Neural progenitor cell (in vitro differentiated cells): ENCODE results near the gene SLC35F3. TPM values are rescaled to one million over a fixed set of nuclear protein-coding genes. Genes with fewer than 3 reads are reported as not detected.

Experiments
- DNase-seq: peaks from one replicate; pipeline ENCODE4 v3.0.0-alpha.2; 2016; ENCODE audit warnings: low spot score
- H2AFZ ChIP-seq: fragments of 200-600 bp; sonication (generic); replicated peaks from 2 replicates; pipeline ENCODE4 v1.6.1; 2016; ENCODE audit warnings: antibody characterized with exemption
- H3F3A ChIP-seq: fragments of 200-600 bp; sonication (generic); 2 replicates; pipeline ENCODE4 v1.6.1; 2016; ENCODE audit warnings: antibody characterized with exemption, low read depth
- H3K27ac ChIP-seq: fragments of 200-600 bp; sonication (generic); 2 replicates; pipeline ENCODE4 v1.5.1; 2016; ENCODE audit warnings: mild to moderate bottlenecking
- H3K27me3 ChIP-seq: fragments of 200-600 bp; sonication (generic); 2 replicates; pipeline ENCODE4 v1.6.1; 2016; ENCODE audit warnings: mild to moderate bottlenecking, moderate library complexity
- H3K36me3 ChIP-seq: fragments of 200-600 bp; sonication (generic); 2 replicates; pipeline ENCODE4 v1.5.1; 2016
- H3K4me1 ChIP-seq: fragments of 200-600 bp; sonication (generic); 2 replicates; pipeline ENCODE4 v1.6.1; 2016; ENCODE audit warnings: mixed run types
- H3K4me2 ChIP-seq: fragments of 200-600 bp; sonication (generic); 2 replicates; pipeline ENCODE4 v1.6.1; 2016
- H3K4me3 ChIP-seq: fragments of 200-600 bp; sonication (generic); 2 replicates; pipeline ENCODE4 v1.5.1; 2016
- H3K79me2 ChIP-seq: fragments of 200-600 bp; sonication (generic); 2 replicates; pipeline ENCODE4 v1.6.1; 2016; ENCODE audit warnings: low read depth
- H3K9ac ChIP-seq: fragments of 200-600 bp; sonication (generic); 2 replicates; pipeline ENCODE4 v1.6.1; 2016
- H3K9me3 ChIP-seq: fragments of 200-600 bp; sonication (generic); 2 replicates; pipeline ENCODE4 v1.5.1; 2016; ENCODE audit warnings: low read depth
- H4K20me1 ChIP-seq: fragments of 200-600 bp; sonication (generic); 2 replicates; pipeline ENCODE4 v1.6.1; 2016; ENCODE audit warnings: low read depth
- H3K27ac Mint-ChIP-seq: 3 replicates; pipeline ENCODE4 v1.8.0; 2021; ENCODE audit warnings: mixed read lengths
- H3K27me3 Mint-ChIP-seq: 2 replicates; pipeline ENCODE4 v1.8.0; 2022; ENCODE audit warnings: low read depth, mild to moderate bottlenecking, inconsistent platforms, moderate library complexity, mixed read lengths; ENCODE audit not compliant: insufficient read depth
- H3K36me3 Mint-ChIP-seq: 3 replicates; pipeline ENCODE4 v1.8.0; 2021; ENCODE audit warnings: mixed read lengths
- H3K4me1 Mint-ChIP-seq: 3 replicates; pipeline ENCODE4 v1.8.0; 2021; ENCODE audit warnings: mixed read lengths
- H3K4me3 Mint-ChIP-seq: 3 replicates; pipeline ENCODE4 v1.8.0; 2021; ENCODE audit warnings: mild to moderate bottlenecking, moderate library complexity, mixed read lengths
- H3K9me3 Mint-ChIP-seq: 3 replicates; pipeline ENCODE4 v1.8.0; 2020; ENCODE audit warnings: mixed read lengths
- CTCF ChIP-seq: fragments of 200-600 bp; sonication (generic); IDR thresholded peaks from 2 replicates; pipeline ENCODE4 v1.5.1; 2017; ENCODE audit warnings: antibody characterized with exemption, mild to moderate bottlenecking
- EZH2 ChIP-seq: fragments of 200-600 bp; sonication (generic); IDR thresholded peaks from 2 replicates; pipeline ENCODE4 v1.6.1; 2017; ENCODE audit warnings: antibody characterized with exemption, mild to moderate bottlenecking, moderate library complexity
- EZH2phosphoT487 ChIP-seq: fragments of 200-600 bp; sonication (generic); IDR thresholded peaks from 2 replicates; pipeline ENCODE4 v1.6.1; 2017; ENCODE audit warnings: antibody characterized with exemption
- total RNA-seq: library from RNA; depleted of rRNA; stranded (reverse); fragments of >200 nt; gene quantifications from 2 replicates; pipeline ENCODE4 v1.2.3, GENCODE V29; 2015; ENCODE audit warnings: low replicate concordance

SLC35F3 gene
- total RNA-seq, 1 donor from 2014 or later: 0.79 TPM

DNA sequence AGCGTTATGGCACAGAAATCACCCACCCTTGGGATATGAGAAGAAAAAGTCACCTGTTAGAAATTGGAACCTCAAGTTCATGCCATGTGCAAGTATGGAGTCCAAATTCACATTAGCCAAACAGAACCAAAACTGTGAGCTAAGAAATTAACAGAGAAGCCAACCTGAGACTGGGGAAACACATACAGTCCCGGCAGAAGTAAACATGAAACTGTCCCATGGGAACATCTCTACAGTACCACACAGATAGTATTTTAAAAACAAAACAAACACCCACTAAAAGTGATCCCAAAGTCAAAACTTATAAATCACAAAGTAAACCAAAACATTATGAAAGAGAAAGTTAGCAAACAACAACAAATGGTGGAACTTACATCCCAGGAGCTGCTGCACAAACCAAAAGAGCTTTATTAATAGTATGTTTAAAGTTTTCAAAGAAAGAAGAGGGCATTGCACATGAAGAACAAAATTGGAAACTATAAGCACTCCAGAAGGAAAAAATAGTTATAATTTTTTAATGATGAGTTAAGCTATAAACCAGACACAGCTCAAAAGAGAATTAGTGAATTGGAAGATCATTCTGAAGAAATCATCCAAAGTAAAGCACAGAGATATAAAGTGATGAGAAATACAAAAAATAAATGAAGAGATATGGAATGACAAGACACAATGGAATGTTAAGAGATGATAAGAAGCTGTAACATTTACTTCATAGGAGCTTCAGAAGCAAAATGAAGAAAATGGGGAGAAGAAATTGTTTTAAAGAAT, 385.2 kb downstream of the SLC35F3 start:
- no peak for DNase-seq
- Histone ChIP-seq H3K79me2 (no peaks in the 10 kb centered on the region), H2AFZ (no peak overlapping the region), H3K27ac (no peak overlapping the region), H3K9me3 (peaks cover 6% of the 10 kb centered on the region), H3K4me1 (peaks cover 3% of the 10 kb centered on the region), H3K4me2 (no peak overlapping the region), H3K4me3 (no peak overlapping the region), H3K36me3 (no peaks in the 10 kb centered on the region), H3F3A (no peaks in the 10 kb centered on the region), H4K20me1 (no peaks in the 10 kb centered on the region), H3K9ac (no peak overlapping the region), H3K27me3 (no peaks in the 10 kb centered on the region)
- H3K4me3 Mint-ChIP-seq: no peak overlapping the region
- peaks cover 24% of the 10 kb centered on the region for H3K9me3 Mint-ChIP-seq
- peaks cover 2% of the 10 kb centered on the region for H3K36me3 Mint-ChIP-seq
- TF ChIP-seq EZH2: no peak
- TF ChIP-seq CTCF: no peak
- no peak for TF ChIP-seq EZH2phosphoT487
- peaks cover 3% of the 10 kb centered on the region for H3K27me3 Mint-ChIP-seq
- H3K27ac Mint-ChIP-seq: no peak overlapping the region
- peaks cover 4% of the 10 kb centered on the region for H3K4me1 Mint-ChIP-seq

- no peak overlapping the region for H3K4me3 ChIP-seq
- Mint-ChIP-seq H3K4me1 (peaks cover 4% of the 10 kb centered on the region), H3K4me3 (no peak overlapping the region), H3K27ac (no peak overlapping the region), H3K36me3 (peaks cover 2% of the 10 kb centered on the region), H3K27me3 (peaks cover 3% of the 10 kb centered on the region), H3K9me3 (peaks cover 24% of the 10 kb centered on the region)
- TF ChIP-seq EZH2: no peak
- TF ChIP-seq EZH2phosphoT487: no peak
- no peak for TF ChIP-seq CTCF
- H3K27ac ChIP-seq: no peak overlapping the region
- no peaks in the 10 kb centered on the region for H3K4me1 ChIP-seq
- DNase-seq: no peak
- H3K27me3 ChIP-seq: no peaks in the 10 kb centered on the region
- H3K9me3 ChIP-seq: peaks cover 6% of the 10 kb centered on the region
- no peak overlapping the region for H3K4me2 ChIP-seq
- no peaks in the 10 kb centered on the region for H3K79me2 ChIP-seq
- H3K36me3 ChIP-seq: no peaks in the 10 kb centered on the region
- no peaks in the 10 kb centered on the region for H3F3A ChIP-seq
- H3K9ac ChIP-seq: no peak overlapping the region
- H4K20me1 ChIP-seq: no peaks in the 10 kb centered on the region
- no peak overlapping the region for H2AFZ ChIP-seq
Measured at GRCh38 chr1:234292011-234292410, 387.5 kb downstream of the SLC35F3 start.

DNA sequence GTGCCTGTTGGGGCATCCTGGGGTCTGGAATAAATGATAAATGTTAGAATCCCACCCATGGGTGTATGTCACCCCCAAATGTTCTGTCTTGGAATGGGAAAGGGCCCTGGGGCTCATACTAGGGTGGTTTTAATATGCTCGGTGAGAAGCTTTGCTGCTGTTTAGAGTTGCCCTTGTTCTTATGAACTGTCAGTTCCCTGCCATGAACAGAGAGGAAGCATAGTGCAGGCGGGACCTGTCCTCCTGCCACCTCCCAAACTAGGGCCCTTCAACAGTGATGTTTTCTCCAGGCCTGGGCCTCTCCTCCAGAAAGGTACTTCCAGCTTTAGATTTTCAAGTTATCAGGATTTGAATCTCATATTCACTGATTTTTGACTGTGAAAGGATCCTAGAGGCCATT, 388.1 kb downstream of the SLC35F3 start:
- H3K36me3 ChIP-seq: no peaks in the 10 kb centered on the region
- H3K27me3 ChIP-seq: no peaks in the 10 kb centered on the region
- Mint-ChIP-seq H3K27ac (no peak overlapping the region), H3K4me1 (peaks cover 4% of the 10 kb centered on the region), H3K27me3 (peaks cover 3% of the 10 kb centered on the region), H3K36me3 (peaks cover 2% of the 10 kb centered on the region), H3K4me3 (no peak overlapping the region), H3K9me3 (peaks cover 24% of the 10 kb centered on the region)
- no peak overlapping the region for H3K4me2 ChIP-seq
- peaks cover 6% of the 10 kb centered on the region for H3K9me3 ChIP-seq
- no peak for DNase-seq
- H3K27ac ChIP-seq: no peak overlapping the region
- no peak overlapping the region for H3K4me3 ChIP-seq
- H4K20me1 ChIP-seq: no peaks in the 10 kb centered on the region
- no peaks in the 10 kb centered on the region for H3F3A ChIP-seq
- no peak overlapping the region for H3K9ac ChIP-seq
- H3K4me1 ChIP-seq: no peaks in the 10 kb centered on the region
- H2AFZ ChIP-seq: no peak overlapping the region
- no peaks in the 10 kb centered on the region for H3K79me2 ChIP-seq
- TF ChIP-seq EZH2 (no peak), EZH2phosphoT487 (no peak), CTCF (no peak)
